HG03108 (cell line): ENCODE measurements around the gene SORCS1.

ENCODE experiments used
- ATAC-seq: cut with Tn5 transposase; IDR thresholded peaks from one replicate; pipeline ENCODE4 v1.9.1; 2021; ENCODE audit warnings: moderate library complexity; ENCODE audit not compliant: unreplicated experiment

The SORCS1 gene

DNA sequence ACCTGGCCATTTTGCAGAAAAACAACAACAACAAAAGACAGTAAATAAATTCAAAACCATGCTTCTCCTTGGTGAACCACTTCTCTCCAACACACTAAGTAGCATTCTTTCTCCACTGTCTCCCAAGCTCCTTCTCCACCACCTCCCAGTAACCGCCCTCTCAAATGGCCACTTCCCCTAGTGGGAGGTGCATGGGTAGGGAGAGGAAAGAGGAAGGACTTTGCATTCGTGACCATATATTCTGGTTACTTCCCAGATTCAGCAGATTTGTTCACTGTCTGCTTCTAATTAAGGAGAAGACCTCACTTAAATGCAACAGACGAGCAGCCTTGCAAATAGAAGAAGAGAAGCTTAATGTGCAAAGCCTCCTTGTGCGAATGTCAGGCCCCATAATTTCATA, 166.8 kb downstream of the SORCS1 start:
- no peak for ATAC-seq

GRCh38 chr10:106996510-106996909, 168.0 kb downstream of the SORCS1 start:
- no peak for ATAC-seq

DNA sequence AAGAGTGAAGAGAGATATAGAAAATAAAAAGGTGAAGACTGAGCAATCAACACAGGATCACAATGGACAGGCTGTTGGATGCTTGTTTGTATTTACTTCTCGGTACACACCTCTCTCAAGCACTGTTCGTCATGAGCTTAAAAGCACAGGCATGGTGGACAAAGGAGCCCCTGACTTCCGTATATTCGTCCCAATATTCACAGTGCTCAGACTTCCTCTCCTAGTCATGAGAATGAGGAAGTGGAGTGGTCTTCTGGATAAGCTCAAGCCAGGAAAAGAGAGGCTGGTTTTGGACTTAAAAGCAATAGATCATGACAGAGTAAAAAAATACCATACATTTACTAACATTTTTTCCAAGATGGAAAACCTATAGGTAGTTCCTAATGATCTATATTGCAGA, 172.5 kb downstream of the SORCS1 start:
- ATAC-seq, result no peak

DNA sequence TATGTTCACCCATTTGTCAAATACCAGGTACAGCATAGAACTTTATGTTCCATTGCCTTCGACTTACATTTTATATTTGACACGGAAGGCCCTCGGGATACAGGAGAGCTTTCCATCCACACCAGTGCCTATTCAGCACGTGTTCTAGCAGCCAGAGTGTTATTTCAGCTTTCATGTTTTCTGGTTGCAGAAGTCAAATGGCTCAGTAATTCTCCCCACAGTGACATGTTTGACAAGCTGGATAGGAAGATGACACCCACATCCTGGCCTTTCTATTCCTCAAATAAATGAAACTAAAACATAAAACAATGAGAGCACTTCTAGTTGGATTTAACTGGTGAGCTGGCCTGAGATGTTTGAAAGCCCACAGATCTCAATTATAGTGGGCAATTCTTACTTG, 173.4 kb downstream of the SORCS1 start:
- ATAC-seq, result no peak

DNA sequence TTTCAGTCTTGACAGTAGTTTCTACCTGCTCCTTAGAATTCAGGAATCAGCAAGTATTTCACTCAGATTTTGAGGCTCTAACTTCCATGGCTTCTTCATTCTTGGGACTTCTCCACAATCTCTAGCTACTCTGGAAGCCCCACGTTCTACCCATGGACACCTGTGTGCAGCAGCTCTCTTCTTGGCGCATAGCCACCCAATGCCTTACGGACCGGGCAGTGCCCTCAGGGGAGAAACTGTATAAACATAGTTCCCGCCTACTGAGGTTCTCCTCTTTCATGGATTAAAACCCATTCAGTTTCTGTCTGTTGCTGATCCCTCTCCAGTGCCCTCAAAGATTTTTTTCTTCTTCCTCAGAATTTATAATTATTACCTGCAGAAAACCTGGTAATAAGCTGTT, 177.1 kb downstream of the SORCS1 start:
- no peak for ATAC-seq

- no peak for ATAC-seq
These were observed 182.2 kb downstream of the SORCS1 start for GRCh38 chr10:106982268-106982667.

DNA sequence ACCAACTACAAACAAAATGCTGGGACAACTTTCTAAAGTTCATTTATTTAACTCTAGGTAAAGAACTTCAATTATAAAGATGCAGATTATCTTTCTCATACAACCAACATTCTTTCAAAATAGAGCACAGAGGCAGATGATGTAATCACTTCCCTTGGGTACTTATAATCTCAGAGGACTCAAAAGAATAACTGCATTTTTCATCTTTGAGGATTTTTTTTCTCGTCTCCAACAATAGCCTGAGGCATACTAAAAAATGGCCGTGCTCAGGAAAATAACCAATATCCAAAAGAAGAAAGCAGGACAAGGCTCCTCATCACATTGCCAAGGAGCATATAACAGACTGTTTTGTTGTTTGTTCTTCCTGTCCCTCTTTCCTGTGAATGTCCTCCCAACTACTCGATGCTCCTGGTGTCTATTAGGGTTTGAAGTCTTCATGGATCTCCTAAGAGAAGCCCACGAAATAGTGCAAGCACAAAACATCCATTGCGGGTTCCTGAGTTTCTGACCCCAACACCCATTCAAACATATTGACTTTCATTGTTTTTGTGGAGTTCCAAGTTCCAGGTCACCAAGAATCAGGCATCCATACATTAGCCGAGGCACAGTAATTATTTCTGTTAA, 182.9 kb downstream of the SORCS1 start:
- ATAC-seq, result no peak

- peak; percentile 67 for ATAC-seq
These were observed 183.7 kb downstream of the SORCS1 start for GRCh38 chr10:106980495-106981451.

DNA sequence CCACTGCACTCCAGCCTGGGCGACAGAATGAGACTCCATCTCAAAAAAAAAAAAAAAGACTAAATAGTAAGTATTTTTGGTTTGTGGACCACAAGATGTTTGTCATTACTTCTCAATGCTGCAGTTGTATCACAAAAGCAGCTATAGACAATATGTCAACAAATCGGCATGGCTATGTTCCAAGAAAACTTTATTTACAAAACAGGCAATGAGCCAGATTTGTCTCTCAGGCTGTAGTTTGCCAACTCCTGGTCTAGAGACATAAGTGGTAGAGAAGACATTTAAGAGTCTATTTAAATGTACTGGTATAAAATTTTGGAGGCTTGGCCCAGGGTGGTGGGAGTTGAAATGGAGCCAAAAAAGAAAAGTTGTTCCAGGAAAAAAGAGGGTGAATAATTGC, 185.8 kb downstream of the SORCS1 start:
- ATAC-seq, result no peak

- ATAC-seq, result no peak
These were observed 190.8 kb downstream of the SORCS1 start for GRCh38 chr10:106973716-106974115.

- ATAC-seq, result no peak
These were observed 191.2 kb downstream of the SORCS1 start for GRCh38 chr10:106973288-106973687.

DNA sequence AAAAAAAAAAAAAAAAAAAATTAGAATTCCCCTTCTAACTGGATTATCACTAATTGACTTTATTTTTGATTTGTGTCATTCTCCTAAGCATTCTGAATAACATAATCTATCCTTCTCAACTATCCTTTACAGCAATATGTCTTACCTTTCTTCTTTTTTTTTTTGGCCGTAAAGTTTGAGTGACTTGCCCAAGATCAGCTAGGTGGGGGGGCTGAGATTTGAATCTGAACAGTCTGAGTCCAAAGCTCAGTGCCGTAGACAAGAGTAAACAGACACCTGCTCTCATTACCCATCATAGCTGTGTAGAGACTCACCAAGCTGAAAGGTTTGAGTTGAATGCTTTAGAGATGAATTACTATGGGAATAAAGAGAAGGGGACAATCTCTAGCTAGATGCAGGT, 192.1 kb downstream of the SORCS1 start:
- ATAC-seq, result no peak

GRCh38 chr10:106971411-106971831, 193.1 kb downstream of the SORCS1 start:
- no peak for ATAC-seq

DNA sequence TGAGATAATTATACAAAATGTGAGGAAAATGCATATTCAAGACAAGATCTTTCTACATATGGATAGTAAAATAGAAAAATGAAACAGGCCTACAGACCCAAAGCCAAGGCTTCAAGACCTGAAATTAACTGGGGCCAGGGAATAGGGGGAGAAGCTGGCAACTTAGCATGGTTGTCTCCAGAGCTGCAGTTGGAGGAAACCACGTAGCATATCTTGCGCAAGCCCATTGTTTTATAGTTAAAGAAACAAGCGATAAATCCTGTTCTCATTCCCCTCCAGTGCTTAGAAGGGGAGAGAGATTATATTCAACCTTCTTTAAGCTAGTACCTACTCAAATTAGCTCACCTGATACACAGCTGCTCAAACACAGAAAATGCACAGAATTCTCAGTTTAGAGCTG, 197.1 kb downstream of the SORCS1 start:
- no peak for ATAC-seq

GRCh38 chr10:106960812-106961211, 203.7 kb downstream of the SORCS1 start:
- ATAC-seq, result no peak

DNA sequence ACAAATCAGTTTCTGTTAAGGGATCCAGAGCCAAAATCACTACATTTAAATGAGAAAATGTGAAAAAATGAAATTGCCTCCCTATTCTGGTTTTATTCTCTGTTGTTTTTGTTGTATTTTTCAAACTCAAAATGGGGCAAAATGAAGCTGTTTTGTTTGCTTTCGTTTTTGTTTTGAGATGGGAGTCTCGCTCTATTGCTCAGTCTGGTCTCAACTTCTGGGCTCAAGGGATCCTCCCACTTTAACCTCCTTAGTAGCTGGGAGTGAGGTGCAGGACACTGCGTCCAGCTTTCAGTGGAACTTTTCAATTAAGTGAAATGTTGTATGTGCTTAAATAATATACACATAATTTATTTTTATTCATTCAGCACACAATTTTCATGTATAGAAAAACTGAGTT, 205.0 kb downstream of the SORCS1 start:
- no peak for ATAC-seq

DNA sequence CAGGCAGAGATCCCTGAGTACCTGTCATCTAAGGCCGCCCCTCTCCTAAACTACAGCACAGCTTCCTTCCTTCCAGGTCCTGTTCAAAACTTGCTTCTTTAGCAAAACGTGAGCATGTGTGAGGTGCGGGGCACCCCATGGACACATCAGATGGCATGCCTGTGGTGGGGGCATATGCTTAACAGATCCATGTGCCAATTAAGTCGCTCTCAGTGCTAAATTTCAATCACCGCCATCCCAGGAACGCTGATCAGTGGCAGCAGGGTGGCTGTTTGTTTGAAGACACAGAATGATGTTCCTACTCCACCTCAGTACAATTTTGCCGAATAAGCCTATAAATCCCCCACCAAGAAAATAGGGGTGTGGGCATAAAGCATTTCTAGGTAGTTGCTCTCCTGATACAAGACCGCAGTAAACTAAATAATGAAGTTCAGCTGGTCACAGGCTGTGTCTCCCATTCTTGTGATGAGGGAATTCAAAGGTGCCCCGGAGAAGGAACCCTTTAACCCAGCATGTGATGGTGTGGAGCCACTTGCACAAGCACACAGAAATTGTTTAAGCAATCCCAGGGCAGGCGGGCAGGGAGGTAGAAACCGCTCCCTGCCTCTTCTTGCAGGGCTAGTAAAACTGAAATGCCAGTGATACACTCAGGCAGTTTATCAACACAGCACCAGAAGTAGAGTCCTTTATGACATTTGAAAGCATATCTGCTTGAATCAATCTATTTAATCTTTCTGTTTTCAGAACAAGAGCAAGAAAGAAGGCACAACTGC, 205.7 kb downstream of the SORCS1 start:
- ATAC-seq, result no peak

DNA sequence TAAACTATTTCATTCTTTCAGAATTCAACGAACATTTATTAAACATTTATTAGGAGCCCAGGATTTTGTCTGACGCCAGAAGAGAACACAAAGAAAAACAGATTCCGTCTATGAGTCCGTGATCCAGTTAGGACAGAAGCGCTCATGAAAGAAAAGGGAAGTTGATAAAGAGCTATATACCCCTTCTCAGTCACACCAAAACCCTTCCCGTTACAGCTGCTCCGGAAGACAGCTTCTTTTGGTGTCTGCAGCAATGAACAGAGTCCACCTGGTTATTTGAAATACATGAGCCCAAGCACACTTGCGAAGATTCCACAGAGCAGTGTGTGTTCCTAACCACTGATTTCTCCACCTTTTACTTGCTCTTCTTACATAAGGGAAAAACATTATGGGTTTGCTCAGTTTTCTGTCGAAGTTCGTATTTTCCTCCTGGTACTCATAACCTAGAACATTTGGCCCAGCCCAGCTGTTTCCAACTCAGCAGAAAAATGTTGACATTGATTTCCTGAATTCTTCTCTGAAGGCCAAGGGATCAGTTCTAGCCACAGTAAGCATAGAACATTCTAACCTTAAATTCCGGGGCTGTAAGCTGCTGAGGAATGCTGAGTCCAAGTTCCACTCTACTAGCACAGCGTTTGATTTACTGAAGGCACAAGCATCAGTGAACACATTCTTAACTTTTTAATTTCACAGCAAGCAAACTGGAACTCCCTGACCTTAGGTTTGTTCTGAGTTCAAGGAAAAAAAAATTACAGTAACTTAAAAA, 206.5 kb downstream of the SORCS1 start:
- ATAC-seq, result peak; percentile 53

- no peak for ATAC-seq
These were observed 208.1 kb downstream of the SORCS1 start for GRCh38 chr10:106956216-106956915.

- no peak for ATAC-seq
These were observed 209.4 kb downstream of the SORCS1 start for GRCh38 chr10:106955133-106955532.
